WTC11 (cell line): ENCODE results near the gene TAS2R13.

Experiments
- ATF1 ChIP-seq: sonication (generic); formaldehyde crosslinking; IDR thresholded peaks from 2 replicates; pipeline ENCODE4 v1.8.1; 2023; ENCODE audit warnings: mild to moderate bottlenecking, moderate library complexity, missing genetic modification reagents
- CTCF ChIP-seq: fragments of 200-600 bp; IDR thresholded peaks from 2 replicates; pipeline ENCODE4 v1.8.0; 2022; ENCODE audit warnings: antibody characterized with exemption
- FOXK1 ChIP-seq: sonication (generic); formaldehyde crosslinking; IDR thresholded peaks from 2 replicates; pipeline ENCODE4 v1.8.0; 2022; ENCODE audit warnings: mild to moderate bottlenecking, moderate library complexity, missing genetic modification reagents
- JUN ChIP-seq: sonication (generic); formaldehyde crosslinking; IDR thresholded peaks from 2 replicates; pipeline ENCODE4 v1.8.0; 2023; ENCODE audit warnings: mild to moderate bottlenecking, missing genetic modification reagents
- KAT7 ChIP-seq: sonication (generic); formaldehyde crosslinking; IDR thresholded peaks from 2 replicates; pipeline ENCODE4 v1.8.1; 2023; ENCODE audit warnings: missing genetic modification reagents, mild to moderate bottlenecking, borderline replicate concordance
- MAX ChIP-seq: sonication (generic); formaldehyde crosslinking; IDR thresholded peaks from 2 replicates; pipeline ENCODE4 v1.8.0; 2022; ENCODE audit warnings: mild to moderate bottlenecking, missing genetic modification reagents
- MYBL2 ChIP-seq: sonication (generic); formaldehyde crosslinking; IDR thresholded peaks from 2 replicates; pipeline ENCODE4 v1.8.1; 2023; ENCODE audit warnings: mild to moderate bottlenecking, moderate library complexity, missing genetic modification reagents
- NFYB ChIP-seq: sonication (generic); formaldehyde crosslinking; conservative IDR thresholded peaks from 2 replicates; pipeline ENCODE4 v1.8.0; 2022; ENCODE audit warnings: low read depth, missing genetic modification reagents
- TCF7 ChIP-seq: sonication (generic); formaldehyde crosslinking; IDR thresholded peaks from 2 replicates; pipeline ENCODE4 v1.8.0; 2022; ENCODE audit warnings: mild to moderate bottlenecking, low read depth, missing genetic modification reagents, moderate library complexity
- ZNF121 ChIP-seq: sonication (generic); formaldehyde crosslinking; IDR thresholded peaks from 2 replicates; pipeline ENCODE4 v1.8.0; 2023; ENCODE audit warnings: missing genetic modification reagents
- ZNF317 ChIP-seq: sonication (generic); formaldehyde crosslinking; IDR thresholded peaks from 2 replicates; pipeline ENCODE4 v1.8.1; 2023; ENCODE audit warnings: low read depth, mild to moderate bottlenecking, moderate library complexity, missing genetic modification reagents, borderline replicate concordance
- TF ChIP-seq, protein P1 (sequence below): sonication (generic); formaldehyde crosslinking; IDR thresholded peaks from 2 replicates; pipeline ENCODE4 v1.8.0; 2023; ENCODE audit warnings: missing genetic modification reagents

- TF ChIP-seq CTCF (no peak), MAX (CRISPR knock-in tag) (no peak), FOXK1 (CRISPR knock-in tag) (no peak), ZNF121 (no peak), ATF1 (CRISPR knock-in tag) (no peak), TCF7 (no peak), KAT7 (CRISPR knock-in tag) (no peak), ZNF317 (CRISPR knock-in tag) (no peak), JUN (no peak), MYBL2 (no peak), NFYB (no peak)
- TF ChIP-seq, protein P1, sequence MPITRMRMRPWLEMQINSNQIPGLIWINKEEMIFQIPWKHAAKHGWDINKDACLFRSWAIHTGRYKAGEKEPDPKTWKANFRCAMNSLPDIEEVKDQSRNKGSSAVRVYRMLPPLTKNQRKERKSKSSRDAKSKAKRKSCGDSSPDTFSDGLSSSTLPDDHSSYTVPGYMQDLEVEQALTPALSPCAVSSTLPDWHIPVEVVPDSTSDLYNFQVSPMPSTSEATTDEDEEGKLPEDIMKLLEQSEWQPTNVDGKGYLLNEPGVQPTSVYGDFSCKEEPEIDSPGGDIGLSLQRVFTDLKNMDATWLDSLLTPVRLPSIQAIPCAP (CRISPR knock-in tag), result no peak
Observed at GRCh38 chr12:10943167-10943566, 33.8 kb upstream of the TAS2R13 start.
